ENCODE measurements around the gene ZBTB8OS.
A peak's percentile ranks its signal among the peaks of the same experiment; 100 is the strongest.
"Not testable (repeated sequence)": the region's sequence is repeated elsewhere in the genome, so short reads cannot be mapped to it uniquely, and the experiment has no call there.

The ZBTB8OS gene

GRCh38 chr1:32684167-32684811 is 33.9 kb upstream of the ZBTB8OS start:
- no peak overlapping the region for H3K4me3 ChIP-seq (ENCODE audit: low read depth, low read length)
- TF ChIP-seq, protein P1, sequence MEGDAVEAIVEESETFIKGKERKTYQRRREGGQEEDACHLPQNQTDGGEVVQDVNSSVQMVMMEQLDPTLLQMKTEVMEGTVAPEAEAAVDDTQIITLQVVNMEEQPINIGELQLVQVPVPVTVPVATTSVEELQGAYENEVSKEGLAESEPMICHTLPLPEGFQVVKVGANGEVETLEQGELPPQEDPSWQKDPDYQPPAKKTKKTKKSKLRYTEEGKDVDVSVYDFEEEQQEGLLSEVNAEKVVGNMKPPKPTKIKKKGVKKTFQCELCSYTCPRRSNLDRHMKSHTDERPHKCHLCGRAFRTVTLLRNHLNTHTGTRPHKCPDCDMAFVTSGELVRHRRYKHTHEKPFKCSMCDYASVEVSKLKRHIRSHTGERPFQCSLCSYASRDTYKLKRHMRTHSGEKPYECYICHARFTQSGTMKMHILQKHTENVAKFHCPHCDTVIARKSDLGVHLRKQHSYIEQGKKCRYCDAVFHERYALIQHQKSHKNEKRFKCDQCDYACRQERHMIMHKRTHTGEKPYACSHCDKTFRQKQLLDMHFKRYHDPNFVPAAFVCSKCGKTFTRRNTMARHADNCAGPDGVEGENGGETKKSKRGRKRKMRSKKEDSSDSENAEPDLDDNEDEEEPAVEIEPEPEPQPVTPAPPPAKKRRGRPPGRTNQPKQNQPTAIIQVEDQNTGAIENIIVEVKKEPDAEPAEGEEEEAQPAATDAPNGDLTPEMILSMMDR (IDR thresholded peaks at IDR 0.05; ENCODE audit: control insufficient read depth, extremely low read depth, insufficient read depth), result no peak
- DNase-seq (ENCODE audit: low read depth), result peak; percentile 56

DNA sequence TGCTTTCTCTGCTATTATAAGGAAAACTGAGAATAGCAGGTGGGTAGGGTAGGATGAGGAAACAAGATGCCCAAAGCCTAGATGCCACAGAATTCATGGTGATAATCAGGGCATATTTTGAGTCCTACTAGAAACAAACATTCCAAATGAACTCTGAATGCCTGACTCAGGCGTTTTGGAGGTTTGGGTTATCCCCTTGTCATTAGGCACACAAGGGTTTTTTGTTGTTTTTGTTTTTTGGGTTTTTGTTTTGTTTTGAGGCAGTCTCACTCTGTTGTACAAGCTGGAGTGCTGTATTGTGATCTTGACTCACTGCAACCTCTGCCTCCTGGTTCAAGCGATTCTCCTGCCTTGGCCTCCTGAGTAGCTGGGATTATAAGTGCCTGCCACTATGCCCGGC is 33.0 kb upstream of the ZBTB8OS start:
- TF ChIP-seq, protein P1 (IDR thresholded peaks at IDR 0.05; ENCODE audit: control insufficient read depth, extremely low read depth, insufficient read depth), result no peak
- no peak overlapping the region for H3K4me3 ChIP-seq (ENCODE audit: low read depth, low read length)
- no peak for DNase-seq (ENCODE audit: low read depth)

GRCh38 chr1:32681999-32682398 is 31.6 kb upstream of the ZBTB8OS start:
- no peak for DNase-seq (ENCODE audit: low read depth)
- TF ChIP-seq, protein P1 (IDR thresholded peaks at IDR 0.05; ENCODE audit: control insufficient read depth, extremely low read depth, insufficient read depth), result no peak
- no peak overlapping the region for H3K4me3 ChIP-seq (ENCODE audit: low read depth, low read length)

GRCh38 chr1:32681509-32681908 is 31.2 kb upstream of the ZBTB8OS start:
- peak; percentile 19 for DNase-seq (ENCODE audit: low read depth)
- TF ChIP-seq, protein P1 (IDR thresholded peaks at IDR 0.05; ENCODE audit: control insufficient read depth, extremely low read depth, insufficient read depth), result no peak
- H3K4me3 ChIP-seq (ENCODE audit: low read depth, low read length), result no peak overlapping the region

DNA sequence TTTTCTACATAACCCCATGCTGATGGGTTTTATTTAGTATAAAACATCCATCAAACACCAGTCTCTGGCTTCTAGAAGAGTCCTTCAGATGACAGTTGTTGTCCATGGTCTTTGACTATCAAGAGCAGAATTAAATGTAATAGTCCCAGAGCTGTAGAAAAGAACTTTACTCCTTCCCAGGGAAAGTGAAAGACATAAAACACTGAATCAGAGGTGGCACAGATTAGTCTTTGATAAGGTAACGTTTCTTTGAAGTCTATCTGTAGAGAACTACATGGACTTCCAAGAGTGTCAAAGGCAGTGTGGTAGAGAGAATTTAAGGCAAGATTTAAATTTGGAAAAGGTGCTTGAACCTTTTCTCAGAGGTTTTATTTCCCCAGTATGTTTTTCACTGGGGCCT is 30.3 kb upstream of the ZBTB8OS start:
- no peak for DNase-seq (ENCODE audit: low read depth)
- no peak overlapping the region for H3K4me3 ChIP-seq (ENCODE audit: low read depth, low read length)
- TF ChIP-seq, protein P1 (IDR thresholded peaks at IDR 0.05; ENCODE audit: control insufficient read depth, extremely low read depth, insufficient read depth), result no peak

GRCh38 chr1:32679993-32680392 is 29.6 kb upstream of the ZBTB8OS start:
- not testable (repeated sequence) for H3K4me3 ChIP-seq (ENCODE audit: low read depth, low read length); DNase-seq (ENCODE audit: low read depth)

- DNase-seq (ENCODE audit: low read depth), result peak; percentile 52
- H3K4me3 ChIP-seq (ENCODE audit: low read depth, low read length), result no peak overlapping the region
- TF ChIP-seq, protein P1 (IDR thresholded peaks at IDR 0.05; ENCODE audit: control insufficient read depth, extremely low read depth, insufficient read depth), result no peak
Observed at GRCh38 chr1:32676945-32677344, 26.6 kb upstream of the ZBTB8OS start.

DNA sequence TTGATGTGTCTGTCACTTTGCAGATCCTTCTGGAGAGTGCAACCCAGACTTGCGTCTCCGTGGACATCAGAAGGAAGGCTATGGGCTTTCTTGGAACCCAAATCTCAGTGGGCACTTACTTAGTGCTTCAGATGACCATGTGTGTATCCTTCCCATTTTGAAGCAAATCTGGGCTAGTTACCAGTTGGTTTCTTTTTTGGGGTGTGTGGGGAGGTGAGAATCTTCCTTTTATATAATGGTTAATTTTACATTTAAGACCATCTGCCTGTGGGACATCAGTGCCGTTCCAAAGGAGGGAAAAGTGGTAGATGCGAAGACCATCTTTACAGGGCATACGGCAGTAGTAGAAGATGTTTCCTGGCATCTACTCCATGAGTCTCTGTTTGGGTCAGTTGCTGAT is 18.4 kb upstream of the ZBTB8OS start:
- not testable (repeated sequence) for DNase-seq (ENCODE audit: low read depth); H3K4me3 ChIP-seq (ENCODE audit: low read depth, low read length)
